HL-60 (cell line): ENCODE measurements around the gene RAPGEF2.

Experiments used
- POLR2AphosphoS5 ChIP-seq: IDR thresholded peaks from 2 replicates; pipeline ENCODE4 v1.6.1; 2012; ENCODE audit warnings: low read depth
- TF ChIP-seq, protein P1 (sequence below): IDR thresholded peaks from one replicate; pipeline ENCODE4 v1.5.1; 2011; ENCODE audit warnings: low read length, control low read depth, inconsistent platforms; ENCODE audit not compliant: insufficient read depth

DNA sequence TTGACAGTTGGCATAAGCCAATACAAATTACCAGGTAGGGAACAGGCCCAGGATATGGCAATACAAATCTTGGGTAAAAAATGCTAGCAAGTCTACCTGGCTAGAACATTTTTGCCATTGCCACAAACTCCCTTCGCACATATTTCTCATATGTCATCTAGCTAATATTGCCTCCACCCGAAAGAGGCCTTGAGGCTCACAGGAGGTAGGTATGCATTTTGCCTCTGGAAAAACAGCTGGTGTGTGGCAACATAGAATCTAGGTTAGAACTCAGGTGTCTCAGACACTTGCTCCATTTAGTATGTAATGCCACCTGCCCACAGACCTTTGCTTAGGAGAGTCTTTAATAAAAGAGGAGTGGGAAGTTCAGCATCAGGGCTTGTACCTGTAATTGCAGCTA lies 16.3 kb upstream of the RAPGEF2 start:
- TF ChIP-seq, protein P1, sequence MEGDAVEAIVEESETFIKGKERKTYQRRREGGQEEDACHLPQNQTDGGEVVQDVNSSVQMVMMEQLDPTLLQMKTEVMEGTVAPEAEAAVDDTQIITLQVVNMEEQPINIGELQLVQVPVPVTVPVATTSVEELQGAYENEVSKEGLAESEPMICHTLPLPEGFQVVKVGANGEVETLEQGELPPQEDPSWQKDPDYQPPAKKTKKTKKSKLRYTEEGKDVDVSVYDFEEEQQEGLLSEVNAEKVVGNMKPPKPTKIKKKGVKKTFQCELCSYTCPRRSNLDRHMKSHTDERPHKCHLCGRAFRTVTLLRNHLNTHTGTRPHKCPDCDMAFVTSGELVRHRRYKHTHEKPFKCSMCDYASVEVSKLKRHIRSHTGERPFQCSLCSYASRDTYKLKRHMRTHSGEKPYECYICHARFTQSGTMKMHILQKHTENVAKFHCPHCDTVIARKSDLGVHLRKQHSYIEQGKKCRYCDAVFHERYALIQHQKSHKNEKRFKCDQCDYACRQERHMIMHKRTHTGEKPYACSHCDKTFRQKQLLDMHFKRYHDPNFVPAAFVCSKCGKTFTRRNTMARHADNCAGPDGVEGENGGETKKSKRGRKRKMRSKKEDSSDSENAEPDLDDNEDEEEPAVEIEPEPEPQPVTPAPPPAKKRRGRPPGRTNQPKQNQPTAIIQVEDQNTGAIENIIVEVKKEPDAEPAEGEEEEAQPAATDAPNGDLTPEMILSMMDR, result no peak
- no peak for TF ChIP-seq POLR2AphosphoS5
